ENCODE data around the gene JMJD1C. TPM values are rescaled to one million over a fixed set of nuclear protein-coding genes. Genes with fewer than 3 reads are reported as not detected.

JMJD1C gene
- total and polyA plus RNA-seq, 2 donors (not counting 3 experiments of a cell fraction or from before 2014, with no cell fraction given) = 32.1 to 97.1 TPM

- Histone ChIP-seq H3K4me1 (ENCODE audit: control insufficient read depth, extremely low read depth, insufficient read depth, low read length) (no peaks in the 10 kb centered on the region), H3K79me2 (ENCODE audit: control insufficient read depth, insufficient read depth, low read length) (peaks cover 62% of the 10 kb centered on the region), H3K27ac (ENCODE audit: insufficient read depth, low read depth, low read length) (no peak overlapping the region), H2AFZ (ENCODE audit: low read depth, low read length) (no peak overlapping the region), H3K9me1 (replicated peaks; ENCODE audit: control insufficient read depth, extremely low read depth, insufficient read depth, low read length) (no peaks in the 10 kb centered on the region), H3K9ac (replicated peaks; ENCODE audit: extremely low read depth, insufficient read depth, low read length) (no peak overlapping the region), H3K9me3 (replicated peaks; ENCODE audit: control insufficient read depth, insufficient read depth, low read length) (no peaks in the 10 kb centered on the region), H4K20me1 (replicated peaks; ENCODE audit: control insufficient read depth, extremely low read depth, insufficient read depth, low read length) (peaks cover 2% of the 10 kb centered on the region), H3K36me3 (ENCODE audit: control insufficient read depth in 2 of 2, extremely low read depth in 1 of 2, insufficient read depth in 2 of 2, low read length in 2 of 2) (no peaks in the 10 kb centered on the region), H3K4me3 (replicated peaks in 1 of 3; ENCODE audit: insufficient read depth in 1 of 3, low read depth in 1 of 3, low read length in 3 of 3) (no peak overlapping the region), H3K27me3 (ENCODE audit: control insufficient read depth in 2 of 2, insufficient read depth in 2 of 2, low read length in 2 of 2) (no peaks in the 10 kb centered on the region), H3K4me2 (ENCODE audit: insufficient read depth, low read length) (no peak overlapping the region)
- no peak for DNase-seq (ENCODE audit: low read depth, low spot score)
- no peak for FAIRE-seq
- intact Hi-C loops (cut with micrococcal nuclease) = no loop called here
- no TSS peak for BruUV-seq (replicated peaks)
- ChIA-PET POLR2A (interaction anchor here (0.9 kb wide), 1 partner anchor 12 kb away, joined by 4 read pairs; no protein-coding TSS in a partner anchor), CTCF (interaction anchor here (0.7 to 1.0 kb wide), 3 partner anchors 12 to 336 kb away, joined by 3 read pairs; no protein-coding TSS in a partner anchor)
- dilution Hi-C loops (cut with MboI; ENCODE audit: extremely low pct_ligation_motif_present, low sequenced_read_pairs) = no loop called here
- TF ChIP-seq EZH2 (IDR thresholded peaks at IDR 0.05; ENCODE audit: borderline replicate concordance, low read depth, low read length, severe bottlenecking) = no peak
- TF ChIP-seq JUN (IDR thresholded peaks at IDR 0.05; ENCODE audit: borderline replicate concordance, insufficient read depth, insufficient read length, low read depth) = no peak
- no peak for TF ChIP-seq MAX (IDR thresholded peaks at IDR 0.05; ENCODE audit: insufficient read depth, insufficient read length)
- no peak for TF ChIP-seq FOS (IDR thresholded peaks at IDR 0.05; ENCODE audit: borderline replicate concordance, insufficient read depth, low read length)
- TF ChIP-seq POLR2AphosphoS5 (IDR thresholded peaks at IDR 0.05; ENCODE audit: insufficient read depth, low read depth, low read length) = no peak
- no peak for TF ChIP-seq POLR2A (IDR thresholded peaks at IDR 0.05; ENCODE audit: low read depth, low read length)
- TF ChIP-seq MYC (IDR thresholded peaks at IDR 0.05; ENCODE audit: low read depth, low read length) = no peak
- TF ChIP-seq GATA2 (IDR thresholded peaks at IDR 0.05; ENCODE audit: insufficient read depth, insufficient read length, low read depth, low read length) = no peak
- TF ChIP-seq CTCF (IDR thresholded peaks at IDR 0.05; ENCODE audit: extremely low read depth in 1 of 2, insufficient read depth in 1 of 2, low read depth in 1 of 2, low read length in 2 of 2) = no peak
Measured at GRCh38 chr10:63502832-63503231, 37.1 kb upstream of the JMJD1C start.

All from endothelial cell of umbilical vein (primary cell).